Activated naive CD8-positive, alpha-beta T cell treated with anti-CD3 and anti-CD28 coated beads, Interleukin-2, amount 10 ng/mL, durations not matched to agents 7 days and 5 days (primary cell): ENCODE results near the gene KIF12. TPM values are rescaled to one million over a fixed set of nuclear protein-coding genes. Genes with fewer than 3 reads are reported as not detected.

ENCODE experiments used
- ATAC-seq: fragments of 150-1000 bp; cut with Tn5 transposase; one replicate; pipeline ENCODE4 v1.10.0; 2021; ENCODE audit warnings: low read depth, moderate library complexity
- POLR2A ChIA-PET: fragments of 350-600 bp; sonication (Branson Sonifier 250); formaldehyde crosslinking; loops from one replicate; lab custom pipeline; 2021; ENCODE audit warnings: antibody characterized with exemption; lab: Charles Lee
- DNase-seq: peaks from one replicate; pipeline ENCODE4 v3.0.0; 2021
- H3K27ac Mint-ChIP-seq: one replicate; pipeline ENCODE4 v1.8.0; 2022; ENCODE audit warnings: mild to moderate bottlenecking, mixed read lengths
- H3K27me3 Mint-ChIP-seq: one replicate; pipeline ENCODE4 v1.8.0; 2022; ENCODE audit warnings: mild to moderate bottlenecking, moderate library complexity, mixed read lengths
- H3K36me3 Mint-ChIP-seq: one replicate; pipeline ENCODE4 v1.8.0; 2021; ENCODE audit warnings: mild to moderate bottlenecking, mixed read lengths
- H3K4me1 Mint-ChIP-seq: one replicate; pipeline ENCODE4 v1.8.0; 2021; ENCODE audit warnings: mixed read lengths
- H3K4me3 Mint-ChIP-seq: one replicate; pipeline ENCODE4 v1.8.0; 2022; ENCODE audit warnings: mild to moderate bottlenecking, moderate library complexity, mixed read lengths
- H3K9me3 Mint-ChIP-seq: one replicate; pipeline ENCODE4 v1.8.0; 2021; ENCODE audit warnings: mixed read lengths
- total RNA-seq, 2 experiments: library from RNA; stranded (reverse); gene quantifications; one replicate each; pipeline ENCODE4 v1.2.3, GENCODE V29; 2021

The KIF12 gene
- not detected for total RNA-seq

DNA sequence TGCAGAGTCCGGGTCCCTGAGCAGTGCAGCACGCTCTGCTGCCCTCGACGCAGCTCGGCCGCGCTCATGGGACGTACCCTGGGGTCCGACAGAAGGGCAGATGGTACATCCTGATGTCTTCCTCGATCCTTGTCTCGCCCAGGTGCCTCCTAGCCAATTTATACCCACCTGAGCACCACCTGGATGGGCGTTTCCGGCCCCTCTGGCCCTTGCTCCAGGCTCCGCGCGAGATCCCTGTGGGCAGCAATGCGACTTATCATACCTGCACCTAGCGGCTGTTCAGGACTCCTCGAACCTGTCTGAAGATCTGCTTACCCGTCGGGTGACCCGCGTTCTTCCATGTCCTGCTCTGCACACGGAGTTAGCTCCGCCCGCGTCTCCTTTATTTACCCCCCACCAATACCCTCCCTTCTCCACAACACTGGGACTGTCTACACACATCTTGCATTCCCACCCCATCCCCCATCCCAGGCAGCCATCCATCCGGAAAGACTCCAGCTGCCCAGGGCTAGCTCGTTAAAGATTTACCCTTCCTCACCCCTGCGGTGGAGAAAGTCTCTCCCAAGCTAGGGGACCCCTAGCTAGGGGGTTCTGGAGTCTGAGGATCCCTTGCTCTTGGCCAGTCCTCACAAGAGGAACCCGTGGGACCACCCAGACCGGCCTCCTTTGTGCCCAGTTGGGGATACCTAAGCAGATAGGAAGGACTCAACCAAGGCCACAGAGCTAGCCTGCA, at the start of gene KIF12:
TSS of gene KIF12 (minus strand) at position 357 of the 733 bp plus-strand sequence. CDS start at position 341, 16 bp downstream.
- POLR2A ChIA-PET, result no interaction called here
- peaks cover 2% of the 10 kb centered on the region for H3K9me3 Mint-ChIP-seq

DNA sequence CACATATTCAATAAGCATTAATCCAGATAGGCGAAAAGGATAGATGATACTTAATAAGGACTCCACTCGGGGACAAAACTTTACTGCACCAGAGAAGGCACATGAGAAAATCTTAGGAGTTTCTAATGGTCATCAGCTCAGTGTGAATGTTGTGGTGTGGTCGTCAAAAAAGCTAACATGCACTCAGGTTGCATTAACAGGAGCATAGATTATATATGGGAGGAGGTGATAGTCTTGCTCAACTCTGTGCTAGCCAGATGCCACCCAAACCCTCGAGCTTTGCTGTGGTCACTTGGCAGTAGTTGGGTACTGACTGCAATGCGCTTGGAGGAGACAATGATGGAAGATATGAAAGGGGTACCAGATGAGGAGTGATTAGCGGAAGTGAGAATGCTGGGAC, 47.6 kb upstream of the KIF12 start:
- no peaks in the 10 kb centered on the region for H3K9me3 Mint-ChIP-seq
- H3K36me3 Mint-ChIP-seq, result no peaks in the 10 kb centered on the region
- no peak overlapping the region for H3K27ac Mint-ChIP-seq
- H3K4me1 Mint-ChIP-seq, result no peaks in the 10 kb centered on the region
- no peak overlapping the region for H3K4me3 Mint-ChIP-seq
- ATAC-seq (no peak), DNase-seq (no peak)
- H3K27me3 Mint-ChIP-seq, result peaks cover 27% of the 10 kb centered on the region
- POLR2A ChIA-PET, result no interaction called here

More for the DNA sequence above, at the start of gene KIF12:
- Mint-ChIP-seq H3K27ac (no peak within 1 kb of the TSS), H3K27me3 (peaks cover 44% of the 10 kb centered on the region), H3K36me3 (no peaks in the 10 kb centered on the region), H3K4me1 (peaks cover 1% of the 10 kb centered on the region), H3K4me3 (no peak within 1 kb of the TSS)
- DNase-seq (no peak), ATAC-seq (no peak)

DNA sequence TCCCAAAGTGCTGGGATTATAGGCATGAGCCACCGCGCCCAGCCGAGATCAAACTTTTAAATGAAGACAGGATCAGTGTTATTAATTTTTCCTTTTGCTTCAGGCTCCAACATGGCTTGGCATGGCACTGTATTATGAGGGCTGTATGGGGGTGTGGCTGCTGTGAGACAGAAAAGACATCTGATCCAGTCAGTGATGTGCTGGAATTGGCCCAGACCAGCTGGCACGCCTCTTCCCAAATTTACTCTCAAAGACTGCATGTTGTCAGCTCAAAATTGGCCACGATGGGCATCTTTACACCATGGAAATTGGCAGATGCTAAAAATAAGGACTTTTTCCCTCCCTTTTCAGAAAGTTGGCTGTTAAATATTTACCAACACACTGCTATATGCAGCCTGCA, 44.1 kb upstream of the KIF12 start:
- H3K36me3 Mint-ChIP-seq, result no peaks in the 10 kb centered on the region
- ATAC-seq (no peak), DNase-seq (no peak)
- H3K4me1 Mint-ChIP-seq, result no peaks in the 10 kb centered on the region
- H3K27ac Mint-ChIP-seq, result no peak overlapping the region
- H3K4me3 Mint-ChIP-seq, result no peak overlapping the region
- peaks cover 24% of the 10 kb centered on the region for H3K27me3 Mint-ChIP-seq
- POLR2A ChIA-PET, result no interaction called here
- H3K9me3 Mint-ChIP-seq, result no peaks in the 10 kb centered on the region

DNA sequence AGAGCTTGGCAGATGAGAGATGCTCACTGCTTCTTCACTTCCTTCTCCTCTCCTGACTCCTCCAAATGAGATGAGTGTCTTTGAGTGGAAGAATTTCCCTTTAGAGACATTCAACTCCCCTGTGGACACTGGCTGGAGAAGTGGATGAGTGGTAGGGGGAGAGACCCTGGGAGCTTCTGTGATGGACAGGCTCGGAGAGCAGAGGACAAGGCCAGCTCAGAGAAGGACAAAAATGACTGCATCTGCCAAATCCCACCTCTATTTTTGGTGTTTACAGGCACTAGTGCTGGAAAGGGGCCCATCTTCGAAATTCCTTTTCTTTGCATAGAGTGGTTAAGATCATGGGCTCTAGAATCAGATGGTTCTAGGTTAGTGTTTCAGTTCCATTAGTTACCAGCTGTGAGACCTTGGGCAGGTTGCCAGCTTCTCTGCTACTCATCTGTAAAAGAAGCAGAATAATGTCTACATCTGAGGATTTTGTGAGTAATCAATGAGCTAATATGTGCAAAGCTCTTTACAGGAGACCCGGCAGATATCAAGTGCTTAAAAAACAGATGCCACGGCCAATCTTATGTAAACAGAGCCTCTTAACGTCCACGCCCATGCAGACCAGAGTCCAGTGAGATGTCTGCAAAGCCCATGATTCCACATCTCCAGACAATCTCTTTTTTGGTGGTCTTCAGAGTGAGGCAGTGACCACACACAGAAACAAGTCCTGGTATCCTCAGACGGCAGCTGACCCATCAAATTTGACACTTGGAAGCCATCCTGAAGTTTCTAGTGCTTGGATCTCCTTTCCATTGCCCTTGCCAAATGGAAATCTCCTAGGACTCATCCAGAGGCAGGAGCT, 42.7 kb upstream of the KIF12 start:
- Mint-ChIP-seq H3K27me3 (peaks cover 18% of the 10 kb centered on the region), H3K4me1 (no peaks in the 10 kb centered on the region), H3K4me3 (no peak overlapping the region), H3K36me3 (no peaks in the 10 kb centered on the region), H3K27ac (no peak overlapping the region), H3K9me3 (no peaks in the 10 kb centered on the region)
- ATAC-seq (no peak), DNase-seq (no peak)
- POLR2A ChIA-PET, result no interaction called here

DNA sequence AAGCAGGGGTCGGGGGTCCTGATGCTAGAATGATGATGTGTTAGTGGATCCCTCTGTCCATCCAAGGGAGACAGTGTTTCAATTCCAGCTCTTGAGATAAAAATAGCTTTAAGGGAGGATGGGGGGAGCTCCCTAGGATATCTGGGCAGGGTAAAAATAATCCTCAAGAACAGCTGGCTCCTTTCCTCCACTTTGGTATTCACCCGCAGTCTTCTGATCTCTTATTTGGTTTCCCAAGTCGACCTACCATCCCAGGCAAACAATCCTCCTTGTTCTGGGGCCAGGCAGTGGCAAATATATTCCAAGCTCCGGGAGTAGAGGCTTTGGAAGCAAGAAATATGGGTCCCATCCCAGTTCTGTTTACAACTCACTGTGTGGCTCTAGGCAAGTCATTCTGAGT, 41.8 kb upstream of the KIF12 start:
- Mint-ChIP-seq H3K4me3 (no peak overlapping the region), H3K27me3 (peaks cover 17% of the 10 kb centered on the region), H3K36me3 (no peaks in the 10 kb centered on the region), H3K27ac (no peak overlapping the region), H3K4me1 (no peaks in the 10 kb centered on the region), H3K9me3 (no peaks in the 10 kb centered on the region)
- no peak for DNase-seq
- POLR2A ChIA-PET, result no interaction called here
- no peak for ATAC-seq

DNA sequence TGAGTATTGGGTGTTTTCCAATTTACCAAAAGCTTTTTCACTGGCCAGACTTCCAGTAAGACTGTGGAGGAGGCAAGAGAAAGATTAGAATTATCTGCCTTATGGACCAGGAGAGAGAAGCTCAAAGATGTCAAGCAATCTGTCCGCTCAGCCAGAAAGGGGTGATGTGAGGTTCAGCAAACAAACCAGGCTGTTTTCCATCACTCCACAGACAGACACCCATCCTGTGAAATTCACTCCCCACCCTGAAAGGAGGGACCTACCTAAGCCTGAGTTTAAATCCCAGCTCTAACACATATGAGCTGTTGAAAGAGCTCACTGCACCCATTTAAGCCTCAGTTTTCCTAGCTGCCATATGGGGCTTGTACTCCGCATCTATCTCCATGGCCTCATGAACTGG, 41.3 kb upstream of the KIF12 start:
- DNase-seq (no peak), ATAC-seq (no peak)
- Mint-ChIP-seq H3K9me3 (no peaks in the 10 kb centered on the region), H3K36me3 (no peaks in the 10 kb centered on the region), H3K4me3 (no peak overlapping the region), H3K27me3 (peaks cover 19% of the 10 kb centered on the region), H3K4me1 (no peaks in the 10 kb centered on the region), H3K27ac (no peak overlapping the region)
- POLR2A ChIA-PET, result no interaction called here

DNA sequence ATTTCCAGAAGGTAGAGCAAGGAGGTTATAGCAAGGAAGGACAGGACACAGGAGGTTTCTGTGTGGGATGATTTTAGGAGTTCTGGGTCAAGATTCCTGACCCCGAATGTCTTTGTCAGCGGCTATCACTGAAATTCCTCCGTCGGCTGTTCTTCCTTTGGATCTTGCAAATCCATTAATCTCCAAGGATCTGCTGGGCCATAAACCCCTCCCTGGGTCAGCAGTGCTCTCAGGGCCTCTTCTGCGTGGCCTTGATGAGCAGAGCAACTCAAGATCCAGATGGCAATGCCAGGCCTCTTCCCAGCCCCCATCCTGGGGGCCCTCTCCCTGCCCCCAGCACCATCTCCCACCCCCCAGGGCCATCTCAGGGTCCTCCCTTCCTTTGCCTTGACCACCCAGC, 40.0 kb upstream of the KIF12 start:
- Mint-ChIP-seq H3K27ac (no peak overlapping the region), H3K9me3 (no peaks in the 10 kb centered on the region), H3K36me3 (no peaks in the 10 kb centered on the region), H3K4me1 (no peaks in the 10 kb centered on the region), H3K4me3 (no peak overlapping the region), H3K27me3 (peaks cover 20% of the 10 kb centered on the region)
- POLR2A ChIA-PET, result no interaction called here
- DNase-seq (no peak), ATAC-seq (no peak)

DNA sequence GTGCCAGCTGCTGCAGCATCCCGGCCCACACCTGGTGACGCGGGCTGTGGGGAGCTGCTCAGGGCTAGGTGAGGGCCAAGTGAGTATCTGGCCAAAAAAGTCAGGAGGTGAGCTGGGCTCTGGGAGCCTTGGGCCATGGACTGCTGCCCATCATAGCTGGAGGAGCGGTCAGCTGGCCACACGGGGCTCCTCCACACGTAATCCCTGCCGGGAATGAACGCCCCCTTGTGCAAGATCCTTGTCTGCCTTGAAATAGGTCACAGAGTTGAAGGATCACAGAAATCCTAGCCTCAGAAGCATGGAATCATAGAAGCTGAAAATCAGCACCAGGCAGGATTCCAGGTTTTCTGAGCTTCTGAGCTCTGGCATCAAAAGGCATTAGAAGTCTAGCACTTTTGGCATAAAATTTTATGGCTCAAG, 39.5 kb upstream of the KIF12 start:
- no peak overlapping the region for H3K27ac Mint-ChIP-seq
- POLR2A ChIA-PET, result no interaction called here

DNA sequence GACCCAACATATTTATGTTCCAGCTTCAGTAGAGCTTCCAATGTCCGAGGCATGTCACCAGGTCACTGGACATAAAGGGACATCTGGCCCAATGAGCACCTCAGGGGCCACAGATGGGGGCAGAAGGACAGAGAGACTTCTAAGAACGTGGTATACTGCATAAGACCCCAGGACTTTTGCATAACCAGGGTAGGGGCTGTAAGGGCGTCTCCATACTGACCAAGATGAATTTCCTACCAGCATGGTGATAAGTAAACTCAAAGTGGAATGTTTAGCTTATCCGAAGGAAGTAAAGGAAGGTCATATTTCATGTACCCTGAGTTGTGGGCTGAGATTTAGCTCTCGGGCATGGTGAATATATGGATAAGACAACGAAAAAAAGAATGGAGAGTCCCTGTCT, 38.7 kb upstream of the KIF12 start:
- Mint-ChIP-seq H3K4me1 (no peaks in the 10 kb centered on the region), H3K36me3 (no peaks in the 10 kb centered on the region), H3K9me3 (no peaks in the 10 kb centered on the region), H3K27ac (no peak overlapping the region), H3K4me3 (no peak overlapping the region), H3K27me3 (peaks cover 23% of the 10 kb centered on the region)
- ATAC-seq (no peak), DNase-seq (no peak)
- POLR2A ChIA-PET, result no interaction called here

More for the DNA sequence above, 39.5 kb upstream of the KIF12 start:
- H3K27me3 Mint-ChIP-seq, result peaks cover 20% of the 10 kb centered on the region
- no peak for DNase-seq
- no peak for ATAC-seq
- no peaks in the 10 kb centered on the region for H3K4me1 Mint-ChIP-seq
- H3K36me3 Mint-ChIP-seq, result no peaks in the 10 kb centered on the region
- H3K9me3 Mint-ChIP-seq, result no peaks in the 10 kb centered on the region
- H3K4me3 Mint-ChIP-seq, result no peak overlapping the region

DNA sequence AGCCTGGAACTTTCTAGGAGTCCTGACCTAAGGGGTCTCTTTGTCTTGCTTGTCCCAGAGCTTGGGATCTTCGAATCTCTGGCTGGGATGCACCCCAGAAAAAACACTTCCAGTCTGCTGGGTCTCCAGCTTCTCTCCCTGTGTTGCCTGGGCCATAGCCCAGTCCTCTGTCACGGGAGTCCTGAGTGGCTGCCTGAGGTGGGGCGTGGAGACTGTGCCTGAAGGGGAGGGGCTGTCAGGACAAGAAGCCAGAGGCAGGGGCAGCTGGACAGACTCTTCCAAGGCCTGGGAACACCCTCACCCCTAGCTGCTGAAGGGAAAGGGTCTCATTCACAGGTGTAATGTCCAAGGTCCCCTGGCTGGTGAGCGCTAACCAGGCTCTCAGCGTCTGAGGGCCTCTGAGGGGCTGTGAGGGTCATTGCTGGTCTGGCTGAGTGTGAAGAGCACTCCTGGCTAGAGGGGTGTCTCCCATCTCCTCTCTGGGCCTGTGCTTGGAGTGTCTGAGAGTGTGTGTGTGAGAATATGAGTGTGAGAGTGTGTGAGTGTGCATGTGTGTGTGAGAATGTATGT, 35.8 kb upstream of the KIF12 start:
- ATAC-seq, result no peak
- POLR2A ChIA-PET, result no interaction called here
- H3K4me1 Mint-ChIP-seq, result no peaks in the 10 kb centered on the region
- no peaks in the 10 kb centered on the region for H3K9me3 Mint-ChIP-seq
- H3K27me3 Mint-ChIP-seq, result peaks cover 18% of the 10 kb centered on the region
- H3K27ac Mint-ChIP-seq, result no peak overlapping the region
- H3K36me3 Mint-ChIP-seq, result no peaks in the 10 kb centered on the region
- no peak overlapping the region for H3K4me3 Mint-ChIP-seq
- DNase-seq, result no peak

DNA sequence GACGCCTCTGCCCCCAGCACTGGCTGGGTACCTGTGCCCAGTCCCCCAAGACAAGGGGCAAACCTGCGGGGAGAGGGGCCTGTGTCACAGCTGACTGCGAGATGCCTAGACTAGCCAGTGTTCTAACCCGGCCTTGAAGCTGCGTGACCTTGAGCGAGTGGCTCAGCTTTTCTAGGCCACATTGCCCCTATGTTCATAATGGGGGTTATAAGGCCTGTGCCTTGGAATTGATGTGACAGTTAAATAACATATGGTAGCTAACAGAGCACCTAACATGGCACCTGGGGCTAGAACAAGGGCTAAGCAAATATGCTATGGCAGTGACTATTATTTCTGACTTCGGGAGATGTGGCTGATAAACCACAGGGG, 33.4 kb upstream of the KIF12 start:
- peaks cover 30% of the 10 kb centered on the region for H3K27me3 Mint-ChIP-seq
- no peak for ATAC-seq
- no peak overlapping the region for H3K27ac Mint-ChIP-seq
- no peaks in the 10 kb centered on the region for H3K4me1 Mint-ChIP-seq
- no peaks in the 10 kb centered on the region for H3K9me3 Mint-ChIP-seq
- H3K4me3 Mint-ChIP-seq, result no peak overlapping the region
- DNase-seq, result no peak
- POLR2A ChIA-PET, result no interaction called here
- H3K36me3 Mint-ChIP-seq, result no peaks in the 10 kb centered on the region

DNA sequence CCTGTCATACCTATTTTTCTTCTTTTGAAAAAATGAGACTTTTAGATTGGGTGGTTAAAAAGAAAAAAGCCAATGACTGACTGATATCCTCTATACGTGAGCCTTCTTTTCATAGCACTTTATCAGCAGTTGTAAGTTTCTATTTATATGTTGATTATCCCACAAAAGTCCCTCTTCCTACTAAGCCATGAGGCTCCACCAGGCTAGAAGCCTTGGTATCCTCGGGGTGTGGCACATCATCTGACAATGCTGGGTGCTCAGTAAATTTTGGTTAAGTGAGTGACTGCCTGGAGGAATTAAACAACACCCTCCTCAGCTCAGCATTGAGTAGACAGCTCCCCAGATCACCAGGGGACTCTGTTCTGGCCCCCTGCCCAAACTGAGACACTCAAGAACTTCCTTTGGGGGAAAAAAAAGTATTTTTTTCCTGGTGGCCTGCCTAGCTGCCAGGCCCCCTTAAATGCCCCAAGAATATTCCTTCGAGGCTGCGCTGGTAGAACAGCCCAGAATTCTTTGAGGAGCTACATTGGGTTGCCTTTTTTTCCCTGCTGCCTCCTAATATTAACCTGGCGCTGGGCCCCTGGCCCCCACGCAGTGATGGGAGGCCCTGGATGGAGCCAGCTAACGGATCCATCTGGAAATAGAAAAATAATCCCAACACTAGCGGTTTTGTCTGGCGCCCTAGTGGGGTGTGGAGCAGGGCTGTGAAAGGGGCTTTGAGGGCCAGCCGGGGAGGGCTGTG, 32.9 kb upstream of the KIF12 start:
- POLR2A ChIA-PET, result no interaction called here
- no peak overlapping the region for H3K4me3 Mint-ChIP-seq
- no peak for ATAC-seq

DNA sequence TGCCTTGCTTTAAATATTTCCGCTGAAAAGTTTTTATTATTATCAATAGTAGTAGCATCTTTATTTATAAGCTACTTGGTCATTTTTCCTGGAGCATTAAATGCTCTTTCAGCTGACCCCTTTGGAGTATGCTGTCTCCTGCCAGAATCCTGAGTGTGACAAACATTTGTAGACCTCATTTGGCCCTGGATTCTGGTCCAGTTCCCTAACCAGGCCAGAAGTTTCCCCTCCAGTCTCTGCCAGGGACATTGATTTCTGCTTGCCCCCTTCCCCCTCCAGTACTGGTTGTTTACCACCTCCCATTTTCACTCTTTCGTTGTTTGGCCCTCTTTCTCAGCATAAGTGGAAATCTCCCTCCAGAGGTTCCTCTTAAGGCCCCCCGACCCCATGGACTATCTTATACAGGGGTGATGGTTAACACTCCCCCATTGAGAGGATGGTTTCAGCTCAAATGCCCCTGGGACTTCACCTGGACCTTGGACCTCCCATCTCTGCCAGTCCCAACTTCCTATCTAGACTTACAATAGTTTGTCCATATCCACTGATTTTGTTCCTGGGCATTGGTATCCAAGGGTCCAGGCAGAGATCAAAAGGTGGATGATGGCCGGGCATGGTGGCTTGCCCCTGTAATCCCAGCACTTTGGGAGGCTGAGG, 31.7 kb upstream of the KIF12 start:
- POLR2A ChIA-PET, result no interaction called here
- Mint-ChIP-seq H3K36me3 (no peaks in the 10 kb centered on the region), H3K4me1 (peaks cover 2% of the 10 kb centered on the region), H3K9me3 (no peaks in the 10 kb centered on the region), H3K4me3 (no peak overlapping the region), H3K27me3 (peaks cover 37% of the 10 kb centered on the region), H3K27ac (no peak overlapping the region)
- DNase-seq, result no peak
- ATAC-seq, result no peak

More for the DNA sequence above, 32.9 kb upstream of the KIF12 start:
- H3K9me3 Mint-ChIP-seq, result no peaks in the 10 kb centered on the region
- H3K27ac Mint-ChIP-seq, result no peak overlapping the region
- no peak for DNase-seq
- H3K36me3 Mint-ChIP-seq, result no peaks in the 10 kb centered on the region
- no peaks in the 10 kb centered on the region for H3K4me1 Mint-ChIP-seq
- H3K27me3 Mint-ChIP-seq, result peaks cover 34% of the 10 kb centered on the region
